HG03457 (cell line): ENCODE data around the gene TNFRSF11A.

Experiments
- ATAC-seq: cut with Tn5 transposase; IDR thresholded peaks from one replicate; pipeline ENCODE4 v1.9.1; 2021; ENCODE audit warnings: moderate number of reproducible peaks; ENCODE audit not compliant: unreplicated experiment

The TNFRSF11A gene

DNA sequence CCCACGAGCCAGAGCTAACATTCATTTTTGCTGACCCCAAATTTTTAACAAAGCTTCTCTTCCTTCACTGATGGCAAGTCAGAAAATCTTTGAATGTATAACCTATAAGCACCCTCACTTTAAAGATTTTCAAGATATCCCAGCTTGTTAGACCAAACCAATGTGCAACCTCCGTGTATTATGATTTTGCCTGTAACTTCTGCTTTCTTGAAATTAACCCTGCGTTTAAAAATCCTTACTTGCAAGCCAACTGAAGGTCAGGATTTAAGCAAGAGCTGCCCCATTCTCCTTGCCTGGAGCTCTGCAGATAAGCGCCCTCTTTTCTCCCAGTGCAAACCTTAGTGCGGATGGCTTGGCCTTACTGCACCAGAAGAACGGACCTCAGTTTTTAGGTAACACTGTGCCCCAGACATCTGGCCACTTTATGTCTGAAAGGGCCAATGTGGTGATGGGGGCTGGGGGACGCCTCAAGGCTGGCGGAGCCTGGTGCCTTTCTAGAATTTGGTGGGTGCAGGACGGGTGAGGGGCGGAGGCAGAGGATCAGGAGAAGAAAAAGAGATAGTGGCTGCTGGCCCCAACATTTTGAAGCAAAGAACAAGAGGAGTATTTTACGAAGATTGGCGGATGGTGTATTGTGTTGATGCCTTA is 805 bp upstream of the TNFRSF11A start:
- no peak for ATAC-seq

GRCh38 chr18:62325806-62326645 is 916 bp downstream of the TNFRSF11A start:
- ATAC-seq = no peak

DNA sequence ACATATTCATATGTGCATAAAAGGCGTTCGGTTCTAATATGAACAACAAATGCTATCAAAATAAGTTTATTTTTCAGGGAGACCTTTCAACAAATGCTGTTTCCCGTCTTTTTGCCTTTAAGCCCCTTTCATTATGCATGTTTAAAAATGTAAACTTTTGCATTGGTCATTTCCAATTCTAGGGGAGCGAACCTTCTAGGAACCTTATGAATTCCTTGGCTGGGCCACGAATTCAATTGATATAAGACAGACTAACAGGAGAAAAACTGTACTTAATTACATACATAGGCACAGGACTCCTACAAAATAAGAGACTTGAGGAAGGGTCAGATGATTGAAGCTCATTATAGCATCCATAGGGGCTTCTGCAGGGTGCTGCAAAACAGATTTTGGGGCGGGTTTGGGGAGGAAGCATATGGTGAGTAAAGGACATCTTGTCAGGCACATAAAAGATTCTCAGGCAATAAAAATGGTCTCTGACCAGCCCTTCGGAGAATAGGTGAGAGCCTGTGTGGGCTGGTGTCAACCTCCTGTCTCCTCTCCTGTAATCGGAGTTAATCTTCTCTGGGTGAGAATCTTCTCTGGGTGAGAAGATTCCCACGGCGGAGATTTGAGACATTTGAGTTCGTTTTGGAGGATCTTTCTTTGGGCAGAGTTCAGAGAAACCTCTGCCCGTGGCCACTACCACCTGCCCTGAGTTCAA is 1.7 kb downstream of the TNFRSF11A start:
- no peak for ATAC-seq

- no peak for ATAC-seq
Measured at GRCh38 chr18:62327977-62328376, 2.9 kb downstream of the TNFRSF11A start.

DNA sequence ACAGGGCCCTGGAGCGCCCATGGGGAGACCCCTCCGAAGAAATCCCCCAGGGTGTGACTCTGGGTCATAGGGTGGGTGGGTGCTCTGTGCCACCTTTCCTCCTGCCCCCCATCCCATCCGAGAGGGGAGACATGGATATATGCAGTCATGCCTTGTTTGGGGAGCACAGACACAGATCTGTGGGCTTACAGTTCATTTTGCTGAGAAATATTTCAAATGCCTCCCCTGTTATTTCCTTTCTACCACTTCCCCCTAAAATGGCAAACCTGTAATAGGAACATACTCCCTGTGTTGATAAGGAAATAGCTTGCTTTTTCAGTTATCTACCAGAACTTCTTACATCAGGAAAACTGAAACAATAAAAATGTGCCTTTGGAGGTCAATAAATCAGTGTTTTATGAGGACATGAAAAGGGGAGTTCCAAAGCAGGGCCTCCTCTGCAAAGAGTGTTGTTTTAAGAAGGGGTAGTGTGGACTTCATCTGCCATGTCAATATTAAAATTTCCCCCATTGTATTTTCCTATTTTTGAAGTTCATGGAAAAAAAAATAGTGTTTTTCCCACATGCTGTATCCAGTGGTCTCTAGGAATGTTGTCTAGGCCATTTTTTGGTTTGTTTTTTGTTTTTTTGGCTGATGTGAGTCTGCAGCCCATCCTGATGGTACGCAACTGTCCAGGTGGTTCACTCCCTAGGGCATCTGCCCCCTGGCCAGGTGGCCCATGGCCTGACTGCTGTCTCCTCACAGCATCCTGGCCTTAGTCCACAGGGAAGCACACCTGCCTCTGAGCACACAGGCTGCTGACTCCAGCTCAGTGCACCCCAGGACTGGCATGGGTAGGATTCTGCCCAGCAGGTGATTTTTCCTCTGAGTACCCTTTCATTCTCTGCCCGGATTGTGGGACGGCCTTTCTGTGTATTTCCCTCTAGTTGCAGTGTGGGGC is 3.7 kb downstream of the TNFRSF11A start:
- ATAC-seq = no peak

DNA sequence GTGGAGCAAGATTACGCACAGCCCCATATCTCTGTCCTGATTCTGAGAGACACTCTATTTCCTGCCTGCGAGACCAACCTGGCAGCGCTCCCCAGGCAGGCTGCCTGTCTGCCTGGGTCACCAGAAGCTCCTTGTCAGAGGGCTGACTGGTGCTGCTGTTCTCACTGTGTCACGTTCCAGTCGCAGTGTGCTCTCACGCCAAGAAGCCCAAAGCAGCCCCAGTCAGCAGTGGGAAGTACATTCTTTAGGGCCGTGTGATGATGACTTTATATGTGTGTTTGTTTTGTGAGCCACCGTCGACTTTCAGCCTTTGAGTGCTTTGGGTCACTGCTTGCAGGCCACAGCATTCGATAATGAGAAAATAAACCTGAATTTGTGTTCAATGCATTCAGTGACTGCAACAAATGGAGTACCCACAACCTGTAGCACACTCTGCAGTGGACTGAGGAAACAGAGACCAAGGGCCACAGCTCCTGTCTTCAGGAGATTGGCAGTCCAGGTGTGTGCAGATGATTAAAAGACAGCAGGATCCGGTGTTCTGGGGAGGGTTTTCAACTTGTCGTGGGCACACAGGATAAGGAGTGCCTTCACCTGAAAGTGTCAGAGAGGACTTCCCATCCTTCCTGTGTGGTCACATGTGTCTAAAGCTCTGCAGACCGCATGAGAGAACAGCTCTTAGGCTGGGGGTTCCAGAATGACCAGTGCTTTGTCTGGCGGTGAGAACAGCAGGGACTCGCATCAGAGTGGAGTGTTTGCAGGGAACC is 4.8 kb downstream of the TNFRSF11A start:
- ATAC-seq = no peak

DNA sequence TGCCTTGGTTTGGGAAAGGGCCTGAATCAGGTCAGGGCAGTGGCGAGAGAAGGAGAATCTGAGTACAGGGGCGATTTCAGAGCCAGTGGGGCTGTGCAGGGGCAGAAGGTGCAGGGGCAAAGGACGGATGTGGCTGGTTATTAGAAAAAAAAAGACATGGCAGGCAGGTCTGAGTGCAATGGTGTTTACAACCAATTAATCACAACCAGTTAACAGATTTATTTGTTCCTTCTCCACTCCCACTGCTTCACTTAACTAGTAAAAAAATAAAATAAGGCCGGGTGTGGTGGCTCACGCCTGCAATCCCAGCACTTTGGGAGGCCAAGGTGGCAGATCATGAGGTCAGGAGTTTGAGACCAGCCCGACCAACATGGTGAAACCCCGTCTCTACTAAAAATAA is 5.5 kb downstream of the TNFRSF11A start:
- no peak for ATAC-seq

- no peak for ATAC-seq
Measured at GRCh38 chr18:62331581-62332356, 6.7 kb downstream of the TNFRSF11A start.

DNA sequence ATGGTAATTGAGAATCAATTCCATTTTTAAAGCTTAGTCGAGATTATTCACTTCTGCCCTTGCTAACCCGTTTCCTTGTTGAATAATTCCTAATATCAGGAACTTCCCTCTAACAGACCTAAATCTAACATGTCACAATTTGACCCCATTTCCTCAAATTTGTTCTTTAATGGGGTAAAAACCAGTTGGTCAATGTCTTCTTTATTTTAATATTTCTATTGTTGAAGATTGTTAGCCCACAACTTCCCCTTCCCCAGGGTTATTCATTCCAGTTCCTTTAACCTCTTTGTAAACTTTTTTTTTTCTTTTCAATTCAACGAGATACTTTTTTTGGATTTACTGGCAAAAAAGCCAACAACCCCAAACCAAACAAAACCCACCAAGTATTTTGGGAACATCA is 7.3 kb downstream of the TNFRSF11A start:
- ATAC-seq = no peak

DNA sequence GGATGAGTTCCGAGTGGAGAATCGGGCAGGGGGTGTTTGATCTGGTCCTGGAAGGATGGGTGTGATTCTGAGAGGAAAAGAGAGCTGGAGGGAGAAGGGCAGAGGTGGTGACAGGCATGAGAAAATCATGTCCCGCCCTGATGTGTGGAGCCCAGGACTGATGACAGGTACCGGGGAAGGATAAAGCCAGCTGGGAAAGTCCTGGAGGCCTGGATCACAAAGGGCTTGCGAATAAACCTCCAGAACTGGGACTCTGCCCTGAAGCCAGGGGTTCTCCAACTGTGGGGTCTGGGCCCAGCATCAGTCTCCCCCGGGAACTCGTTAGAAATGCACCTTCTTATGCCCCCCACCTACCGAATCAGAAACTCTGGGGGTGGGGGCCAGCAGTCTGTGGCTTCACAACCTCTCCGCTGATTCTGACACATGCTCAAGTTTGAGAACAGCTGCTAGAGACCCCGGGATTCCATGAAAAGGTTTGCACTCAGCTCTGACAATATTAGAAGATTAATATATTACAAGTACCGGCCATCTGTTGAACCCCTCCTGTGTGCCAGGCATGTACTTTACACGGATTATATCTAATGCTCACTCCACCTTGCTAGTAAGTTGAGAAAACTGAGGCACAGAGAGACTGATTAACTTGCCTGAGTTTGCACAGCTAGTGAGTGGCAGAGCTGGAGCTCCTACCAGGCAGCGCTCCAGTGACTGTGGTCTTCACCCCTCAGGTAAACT is 8.0 kb downstream of the TNFRSF11A start:
- no peak for ATAC-seq

DNA sequence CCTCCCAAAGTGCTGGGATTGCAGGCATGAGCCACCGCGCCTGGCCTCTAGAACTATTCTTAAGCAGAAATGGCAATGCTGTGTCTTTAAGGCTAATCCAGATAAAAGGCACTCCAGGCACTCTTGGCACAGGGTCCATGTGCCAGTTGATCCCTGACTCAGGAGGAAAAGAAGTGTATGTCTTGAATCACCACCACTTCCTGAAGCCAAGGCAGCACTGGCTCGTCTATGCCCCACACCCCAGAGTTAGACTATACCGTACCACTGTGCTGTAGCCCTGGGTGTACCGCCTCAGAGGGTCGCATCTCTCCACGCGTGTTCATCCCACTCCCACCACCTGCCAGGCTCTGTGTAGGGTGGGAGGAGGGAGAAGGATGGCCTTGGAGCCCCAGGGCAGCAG is 9.0 kb downstream of the TNFRSF11A start:
- ATAC-seq = no peak

- ATAC-seq = no peak
Measured at GRCh38 chr18:62335494-62335893, 10.4 kb downstream of the TNFRSF11A start.

DNA sequence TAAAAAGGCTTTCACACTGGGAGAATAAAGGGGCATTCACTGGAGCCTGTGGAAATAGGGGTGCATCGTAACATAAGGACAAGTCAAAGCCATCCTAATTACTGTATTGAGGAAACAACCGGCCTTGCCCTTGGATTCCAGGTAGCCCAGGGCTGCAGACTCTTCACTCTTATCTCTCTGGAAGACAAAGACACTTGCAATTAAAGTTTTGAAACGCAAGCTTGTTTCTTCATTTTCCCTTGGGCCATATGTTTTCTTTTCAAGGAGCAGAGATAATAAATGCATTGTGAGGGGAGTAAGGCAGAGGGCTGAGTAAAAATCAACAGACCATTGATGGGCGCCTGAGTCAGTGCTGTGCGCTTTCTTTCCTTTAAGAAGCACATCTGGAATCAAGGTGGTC is 11.5 kb downstream of the TNFRSF11A start:
- no peak for ATAC-seq

- ATAC-seq = no peak
Measured at GRCh38 chr18:62337336-62337735, 12.2 kb downstream of the TNFRSF11A start.

- ATAC-seq = no peak
Measured at GRCh38 chr18:62338446-62339105, 13.5 kb downstream of the TNFRSF11A start.

- ATAC-seq = no peak
Measured at GRCh38 chr18:62339106-62339988, 14.2 kb downstream of the TNFRSF11A start.

- ATAC-seq = no peak
Measured at GRCh38 chr18:62340996-62341395, 15.9 kb downstream of the TNFRSF11A start.
